Gastroesophageal sphincter (tissue), 3 donors: ENCODE results near the gene CACNA1C.

Source experiments
- CTCF ChIP-seq, 4 experiments: fragments of 200-600 bp in 2 of 4; fragments of 450-650 bp in 2 of 4; sonication (generic) in 1 of 4; IDR thresholded peaks; one replicate each; pipeline ENCODE4 v1.5.1; 2017 to 2019; ENCODE audit warnings: antibody characterized with exemption in 4 of 4, mild to moderate bottlenecking in 2 of 4, moderate library complexity in 2 of 4
- EP300 ChIP-seq: sonication (generic); formaldehyde crosslinking; IDR thresholded peaks from one replicate; pipeline ENCODE4 v1.6.1; 2017; ENCODE audit warnings: antibody characterized with exemption, mild to moderate bottlenecking
- POLR2A ChIP-seq, 2 donors: fragments of 450-650 bp; IDR thresholded peaks; one replicate each; pipeline ENCODE4 v1.6.1; 2017; ENCODE audit warnings: antibody characterized with exemption in 2 of 2, mild to moderate bottlenecking in 2 of 2, moderate library complexity in 1 of 2
- POLR2AphosphoS5 ChIP-seq: sonication (generic); formaldehyde crosslinking; IDR thresholded peaks from one replicate; pipeline ENCODE4 v1.6.1; 2017; ENCODE audit warnings: antibody characterized with exemption

- no peak for TF ChIP-seq CTCF (IDR thresholded peaks at IDR 0.05)
- TF ChIP-seq POLR2AphosphoS5: no peak
- no peak for TF ChIP-seq EP300
- TF ChIP-seq POLR2A (IDR thresholded peaks at IDR 0.05): no peak
Observed at GRCh38 chr12:2125651-2126522, 73.1 kb downstream of the CACNA1C start.
